Panc1 (cell line): ENCODE data around the gene POFUT1. TPM values are rescaled to one million over a fixed set of nuclear protein-coding genes. Genes with fewer than 3 reads are reported as not detected.
A peak's percentile ranks its signal among the peaks of the same experiment; 100 is the strongest.

Source experiments
- ATAC-seq: fragments of 200-7000 bp; cut with Tn5 transposase; 2 replicates; pipeline ENCODE4 v1.9.1; 2020; ENCODE audit warnings: mild to moderate bottlenecking, moderate library complexity
- BruUV-seq: library from RNA; stranded (reverse); fragments of 400-500 nt; replicated peaks from 2 replicates; lab custom pipeline; 2021; lab: Mats Ljungman, UMichigan
- CTCF ChIA-PET: fragments of 300-600 bp; sonication (Branson Sonifier 250); formaldehyde crosslinking; loops from one replicate; lab custom pipeline; 2022; ENCODE audit warnings: antibody characterized with exemption; lab: Charles Lee
- POLR2A ChIA-PET: fragments of 300-600 bp; sonication (Branson Sonifier 250); formaldehyde crosslinking; loops from one replicate; lab custom pipeline; 2022; ENCODE audit warnings: antibody characterized with exemption; lab: Charles Lee
- DNase-seq: peaks from one replicate; pipeline ENCODE4 v3.0.0-alpha.2; 2010; ENCODE audit warnings: low read depth, low spot score
- H3K27ac ChIP-seq: 2 replicates; pipeline ENCODE4 v1.5.1; 2011; ENCODE audit warnings: mild to moderate bottlenecking, low read length, inconsistent platforms
- H3K27me3 ChIP-seq: fragments of 200-500 bp; sonication (Bioruptor generic); 2 replicates; pipeline ENCODE4 v1.6.0; 2014; ENCODE audit warnings: low read length, inconsistent platforms; ENCODE audit not compliant: control insufficient read depth, insufficient read depth
- H3K36me3 ChIP-seq: fragments of 200-500 bp; sonication (Bioruptor generic); 2 replicates; pipeline ENCODE4 v1.5.1; 2014; ENCODE audit warnings: inconsistent platforms, mild to moderate bottlenecking, low read length, moderate library complexity; ENCODE audit not compliant: control insufficient read depth, insufficient read depth
- H3K4me1 ChIP-seq: 2 replicates; pipeline ENCODE4 v1.5.1; 2011; ENCODE audit warnings: inconsistent platforms, mild to moderate bottlenecking, low read length, moderate library complexity; ENCODE audit not compliant: control insufficient read depth, insufficient read depth
- H3K4me3 ChIP-seq, 2 experiments: 2 replicates each; pipeline ENCODE4 v1.5.1; 2011 to 2012; ENCODE audit warnings: low read depth in 2 of 2, low read length in 2 of 2, mild to moderate bottlenecking in 2 of 2, inconsistent platforms in 1 of 2, moderate library complexity in 1 of 2
- H3K9me3 ChIP-seq: fragments of 200-500 bp; sonication (Bioruptor generic); 2 replicates; pipeline ENCODE4 v1.5.1; 2014; ENCODE audit warnings: low read depth, mild to moderate bottlenecking, inconsistent platforms, low read length, moderate library complexity; ENCODE audit not compliant: control insufficient read depth, insufficient read depth
- POLR2AphosphoS5 ChIP-seq: IDR thresholded peaks from 2 replicates; pipeline ENCODE4 v1.6.1; 2012; ENCODE audit warnings: mild to moderate bottlenecking, low read depth, low read length, moderate library complexity
- REST ChIP-seq, 2 experiments: IDR thresholded peaks; 2 replicates each; pipeline ENCODE4 v1.6.1; 2011 to 2012; ENCODE audit warnings: low read depth in 2 of 2, control low read depth in 1 of 2, low read length in 1 of 2, mild to moderate bottlenecking in 1 of 2, moderate library complexity in 1 of 2; ENCODE audit not compliant: insufficient read depth in 1 of 2
- SIN3A ChIP-seq: IDR thresholded peaks from 2 replicates; pipeline ENCODE4 v1.6.1; 2012; ENCODE audit warnings: low read depth, mild to moderate bottlenecking, low read length, moderate library complexity, borderline replicate concordance; ENCODE audit not compliant: insufficient read depth
- TCF7L2 ChIP-seq: IDR thresholded peaks from 2 replicates; pipeline ENCODE4 v1.6.1; 2011; ENCODE audit warnings: mild to moderate bottlenecking, low read depth, low read length, inconsistent platforms
- in situ Hi-C: cut with HindIII; loops from 2 replicates; pipeline ENCODE4 v1.10.0; 2016; ENCODE audit warnings: low sequenced_read_pairs, low pct_unique_long_range_greater_than_20kb
- intact Hi-C: fragments of 100-400 bp; cut with micrococcal nuclease; formaldehyde crosslinking; loops from one replicate; pipeline ENCODE4 v1.10.0; 2022; ENCODE audit not compliant: unreplicated experiment
- total RNA-seq: library from RNA; stranded (reverse); gene quantifications from one replicate; pipeline ENCODE4 v1.2.1, GENCODE V29; 2021; ENCODE audit not compliant: unreplicated experiment
- TF ChIP-seq, protein P1 (sequence below): fragments of 450-650 bp; IDR thresholded peaks from 2 replicates; pipeline ENCODE4 v1.5.1; 2017; ENCODE audit warnings: mild to moderate bottlenecking

Gene POFUT1
- total RNA-seq, 1 experiment from 2014 or later = 138 TPM

- CTCF ChIA-PET = no interaction called here
- in situ Hi-C loops = no loop called here
- DNase-seq = no peak
- ATAC-seq = no peak
- no peaks in the 10 kb centered on the region for H3K9me3 ChIP-seq
- H3K27me3 ChIP-seq = no peaks in the 10 kb centered on the region
- no peak overlapping the region for H3K27ac ChIP-seq
- intact Hi-C loops = no loop called here
- no TSS peak for BruUV-seq
- peaks cover 27% of the 10 kb centered on the region for H3K36me3 ChIP-seq
- no peaks in the 10 kb centered on the region for H3K4me1 ChIP-seq
- no peak for TF ChIP-seq REST (IDR thresholded peaks at IDR 0.05; ENCODE audit: insufficient read depth in 1 of 2, low read depth in 2 of 2, low read length in 1 of 2)
- no peak for TF ChIP-seq SIN3A
- no peak for TF ChIP-seq TCF7L2
- TF ChIP-seq POLR2AphosphoS5 = no peak
- TF ChIP-seq, protein P1, sequence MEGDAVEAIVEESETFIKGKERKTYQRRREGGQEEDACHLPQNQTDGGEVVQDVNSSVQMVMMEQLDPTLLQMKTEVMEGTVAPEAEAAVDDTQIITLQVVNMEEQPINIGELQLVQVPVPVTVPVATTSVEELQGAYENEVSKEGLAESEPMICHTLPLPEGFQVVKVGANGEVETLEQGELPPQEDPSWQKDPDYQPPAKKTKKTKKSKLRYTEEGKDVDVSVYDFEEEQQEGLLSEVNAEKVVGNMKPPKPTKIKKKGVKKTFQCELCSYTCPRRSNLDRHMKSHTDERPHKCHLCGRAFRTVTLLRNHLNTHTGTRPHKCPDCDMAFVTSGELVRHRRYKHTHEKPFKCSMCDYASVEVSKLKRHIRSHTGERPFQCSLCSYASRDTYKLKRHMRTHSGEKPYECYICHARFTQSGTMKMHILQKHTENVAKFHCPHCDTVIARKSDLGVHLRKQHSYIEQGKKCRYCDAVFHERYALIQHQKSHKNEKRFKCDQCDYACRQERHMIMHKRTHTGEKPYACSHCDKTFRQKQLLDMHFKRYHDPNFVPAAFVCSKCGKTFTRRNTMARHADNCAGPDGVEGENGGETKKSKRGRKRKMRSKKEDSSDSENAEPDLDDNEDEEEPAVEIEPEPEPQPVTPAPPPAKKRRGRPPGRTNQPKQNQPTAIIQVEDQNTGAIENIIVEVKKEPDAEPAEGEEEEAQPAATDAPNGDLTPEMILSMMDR = no peak
- no peak overlapping the region for H3K4me3 ChIP-seq
- POLR2A ChIA-PET = no interaction called here
Observed at GRCh38 chr20:32164984-32165735, 42.5 kb upstream of the POFUT1 start.

GRCh38 chr20:32165836-32166545, 41.7 kb upstream of the POFUT1 start:
- intact Hi-C loops = no loop called here
- peaks cover 23% of the 10 kb centered on the region for H3K36me3 ChIP-seq
- POLR2A ChIA-PET = no interaction called here
- DNase-seq (no peak), ATAC-seq (peak; percentile 27; the same call in 1 of the 2 replicates)
- TF ChIP-seq POLR2AphosphoS5 = no peak
- H3K9me3 ChIP-seq = no peaks in the 10 kb centered on the region
- in situ Hi-C loops = no loop called here
- H3K27me3 ChIP-seq = no peaks in the 10 kb centered on the region
- H3K27ac ChIP-seq = no peak overlapping the region
- CTCF ChIA-PET = no interaction called here
- no peaks in the 10 kb centered on the region for H3K4me1 ChIP-seq
- H3K4me3 ChIP-seq = no peak overlapping the region
- TSS peak; percentile 80 for BruUV-seq

DNA sequence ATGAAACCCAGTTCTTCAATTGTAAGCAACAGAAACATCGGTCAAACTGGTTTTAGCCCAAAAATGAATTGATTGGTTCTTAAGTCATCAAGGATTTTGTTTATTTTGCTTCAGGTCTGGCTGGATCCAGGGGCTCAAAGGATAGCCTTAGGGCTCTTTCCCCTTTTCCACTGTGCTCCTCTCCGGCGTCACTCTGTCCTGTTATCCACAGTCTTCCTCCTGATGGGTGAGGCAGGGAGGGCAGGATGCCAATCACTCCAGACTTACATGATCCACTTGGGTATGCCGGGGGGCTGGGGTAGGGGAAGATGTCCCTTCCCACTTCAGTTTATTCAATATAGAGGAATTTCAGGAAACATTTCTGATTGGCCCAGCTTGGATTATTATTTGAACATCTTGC, 40.1 kb upstream of the POFUT1 start:
- ChIA-PET CTCF (no interaction called here), POLR2A (no interaction called here)
- no peaks in the 10 kb centered on the region for H3K4me1 ChIP-seq
- intact Hi-C loops = no loop called here
- no peaks in the 10 kb centered on the region for H3K27me3 ChIP-seq
- H3K36me3 ChIP-seq = peaks cover 13% of the 10 kb centered on the region; the same call in 1 of the 2 replicates
- no peak for DNase-seq
- no peak overlapping the region for H3K4me3 ChIP-seq
- TF ChIP-seq, protein P1 = no peak
- TF ChIP-seq REST (IDR thresholded peaks at IDR 0.05; ENCODE audit: insufficient read depth in 1 of 2, low read depth in 2 of 2, low read length in 1 of 2) (no peak), SIN3A (no peak), TCF7L2 (no peak), POLR2AphosphoS5 (no peak)
- no peaks in the 10 kb centered on the region for H3K9me3 ChIP-seq
- in situ Hi-C loops = no loop called here
- no peak for ATAC-seq
- H3K27ac ChIP-seq = no peak overlapping the region
- BruUV-seq = no TSS peak
